ENCODE results near the gene HAT1.
"Not testable (repeated sequence)": the region's sequence is repeated elsewhere in the genome, so short reads cannot be mapped to it uniquely, and the experiment has no call there.

Gene HAT1

DNA sequence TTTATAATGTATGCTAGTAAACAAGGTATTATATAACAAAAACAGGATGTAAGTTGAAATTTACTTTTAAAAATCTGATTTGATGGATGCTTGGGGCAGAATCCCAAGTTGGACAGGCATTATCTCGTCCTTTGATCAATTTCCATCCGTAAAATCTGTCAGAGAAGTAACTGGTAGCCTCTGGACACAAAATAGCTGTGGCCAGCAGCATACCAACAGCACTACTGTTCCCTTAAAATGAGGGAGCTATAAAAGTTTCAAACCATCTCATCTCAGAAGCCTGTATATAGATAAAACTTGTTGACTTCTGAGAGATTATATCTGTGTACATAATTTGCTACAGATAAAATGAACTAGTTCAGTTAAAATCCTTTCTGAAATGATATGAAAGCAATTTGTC, 62.8 kb downstream of the HAT1 start:
- no peak for DNase-seq

DNA sequence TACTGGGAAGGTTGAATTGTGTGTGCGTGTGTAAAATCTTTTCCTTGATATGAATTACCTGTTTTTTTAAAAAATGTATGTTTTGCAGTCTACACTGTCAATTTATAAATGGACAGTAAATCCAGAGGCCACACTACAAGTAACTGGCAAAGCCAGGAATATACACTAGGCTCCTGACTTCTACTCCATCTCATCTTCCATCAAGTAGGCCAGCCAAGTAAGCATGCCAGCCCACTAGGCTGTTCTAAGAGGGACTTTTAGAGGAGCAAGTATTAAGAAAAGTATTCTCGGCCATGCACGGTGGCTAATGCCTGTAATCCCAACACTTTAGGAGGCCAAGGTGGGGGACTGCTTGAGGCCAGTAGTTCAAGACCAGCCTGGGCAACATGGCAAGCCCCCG, 64.5 kb downstream of the HAT1 start:
- no peak for DNase-seq

DNA sequence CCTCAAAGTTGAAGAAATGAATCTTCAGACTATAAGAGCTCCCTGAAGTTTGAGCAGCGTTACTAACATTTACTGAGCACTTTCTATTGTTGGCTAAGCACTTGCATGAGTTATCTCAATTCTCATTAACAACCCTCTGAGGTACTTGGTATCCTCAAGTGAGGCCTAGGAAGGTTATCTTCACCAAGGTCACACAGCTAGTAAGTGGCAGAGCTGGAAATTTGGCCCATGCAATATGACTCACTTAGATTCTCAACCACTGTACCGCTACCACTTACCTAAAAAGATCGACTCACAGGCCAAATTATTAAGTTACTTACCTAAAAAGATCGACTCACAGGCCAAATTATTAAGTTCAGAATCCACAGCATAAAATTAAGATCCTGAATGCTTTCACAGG, 68.8 kb downstream of the HAT1 start:
- no peak for DNase-seq

DNA sequence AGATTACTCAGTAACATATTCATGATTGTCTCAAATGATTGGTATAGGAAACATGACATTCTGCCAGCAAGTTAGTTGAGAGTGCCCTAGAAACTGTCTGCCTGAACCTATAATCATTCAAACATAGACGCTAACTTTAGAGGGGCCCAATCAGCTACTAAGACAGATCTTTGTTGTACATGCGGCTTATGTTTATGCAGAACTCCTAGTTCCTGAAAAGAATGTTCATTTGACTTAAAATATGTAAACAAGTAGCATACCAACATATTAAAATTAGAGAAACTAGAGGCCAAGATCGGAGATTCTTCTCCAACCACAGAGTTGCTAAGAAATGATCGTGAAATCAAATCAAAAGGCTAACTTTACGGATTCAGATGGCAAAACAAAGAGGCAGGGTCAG, 73.3 kb downstream of the HAT1 start:
- DNase-seq: no peak

DNA sequence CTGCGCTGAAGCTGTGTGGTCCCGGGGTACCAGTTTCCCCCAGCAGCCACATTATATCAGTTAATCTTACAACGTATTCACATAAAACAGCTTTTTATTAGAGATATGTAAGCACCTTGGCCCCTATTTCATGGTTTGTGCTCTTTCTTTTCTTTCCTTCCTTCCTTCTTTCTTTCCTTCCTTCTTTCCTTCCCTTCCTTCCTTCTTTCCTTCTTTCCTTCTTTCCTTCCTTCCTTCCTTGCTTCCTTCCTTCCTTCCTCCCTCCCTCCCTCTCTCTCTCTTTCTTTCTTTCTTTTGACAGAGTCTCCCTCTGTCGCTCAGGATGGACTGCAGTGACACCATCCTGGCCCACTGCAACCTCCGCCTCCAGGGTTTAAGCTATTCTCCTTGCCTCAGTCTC, 73.8 kb downstream of the HAT1 start:
- DNase-seq: no peak

DNA sequence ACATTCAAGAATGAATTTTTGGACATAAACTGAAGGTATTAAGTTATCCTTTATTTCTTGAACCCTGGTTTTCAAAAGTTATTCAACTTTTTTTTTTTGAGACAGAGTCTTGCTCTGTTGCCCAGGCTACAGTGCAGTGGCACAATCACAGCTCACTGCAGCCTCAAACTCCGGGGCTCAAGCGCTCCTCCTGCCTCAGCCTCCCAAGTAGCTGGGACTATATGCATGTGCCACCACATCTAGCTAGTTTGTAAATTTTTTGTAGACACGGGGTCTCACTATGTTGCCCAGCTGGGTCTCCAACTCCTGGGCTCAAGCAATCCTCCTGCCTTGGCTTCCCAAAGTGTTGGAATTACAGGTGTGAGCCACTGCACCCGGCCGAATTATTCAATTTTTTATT, 74.8 kb downstream of the HAT1 start:
- DNase-seq: not testable (repeated sequence)

DNA sequence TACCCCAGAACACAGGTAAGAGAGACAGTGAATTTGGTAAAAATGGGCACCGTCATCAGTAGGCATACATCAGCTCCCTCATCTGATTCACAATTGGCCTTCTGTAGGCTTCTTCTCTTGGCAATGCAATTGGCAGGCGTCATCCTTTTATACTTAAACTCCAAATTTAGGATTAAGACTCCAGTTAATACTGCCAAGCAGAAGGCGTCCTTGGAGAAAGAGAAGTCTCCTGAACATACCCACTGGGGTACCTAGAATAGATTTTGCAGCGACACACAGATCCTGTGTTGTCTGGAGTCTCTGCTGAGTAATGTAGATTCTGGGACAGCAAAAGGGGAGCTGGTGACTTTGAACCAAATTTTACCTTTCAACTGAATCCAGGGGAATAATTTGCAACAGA, 76.9 kb downstream of the HAT1 start:
- DNase-seq: no peak

DNA sequence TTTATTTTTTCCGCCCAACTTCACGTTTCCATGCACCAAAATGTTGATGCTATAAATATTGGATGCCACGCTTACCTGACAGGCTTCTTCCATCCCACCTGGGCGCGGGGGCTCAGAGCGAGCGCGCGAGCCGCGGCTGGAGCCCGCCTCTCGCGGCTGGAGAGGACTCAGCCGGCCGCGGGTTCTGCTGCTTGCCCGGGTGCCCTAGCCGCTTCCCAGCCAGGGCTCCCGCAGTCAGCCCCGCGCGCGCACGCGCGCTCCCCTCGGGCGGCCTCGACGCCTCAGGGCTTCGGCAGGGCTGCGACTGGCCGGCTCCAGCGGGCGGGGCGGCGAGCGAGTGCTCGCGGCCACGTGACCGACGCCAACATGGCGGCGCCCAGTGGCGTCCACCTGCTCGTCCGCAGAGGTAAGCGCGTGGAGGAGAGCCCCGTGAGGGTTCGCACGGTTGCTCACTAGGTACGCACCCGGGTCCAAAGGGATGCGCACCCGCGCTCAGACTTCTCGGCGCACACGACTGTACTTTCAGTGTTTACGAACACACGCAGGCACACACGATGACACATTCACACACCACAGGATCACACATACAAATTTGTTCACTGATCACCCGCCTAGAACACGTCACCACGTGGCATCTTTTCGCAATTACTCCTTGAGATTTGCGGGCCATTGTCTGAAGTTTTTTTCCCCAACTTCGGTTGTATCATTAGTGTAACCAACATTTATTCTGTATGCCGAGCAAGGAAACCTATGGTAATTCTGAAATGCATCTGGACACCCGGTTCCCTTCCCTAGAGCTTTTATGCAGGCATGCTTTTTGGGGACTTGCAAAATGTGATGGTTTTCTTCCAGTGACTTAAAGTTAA, 77.6 kb downstream of the HAT1 start, which contains the start of gene METAP1D:
Gene METAP1D, plus strand, starts transcription at position 350 of the 866 bp plus-strand sequence. Its CDS starts 17 bp downstream, at position 367.
- DNase-seq: peak; percentile 5

DNA sequence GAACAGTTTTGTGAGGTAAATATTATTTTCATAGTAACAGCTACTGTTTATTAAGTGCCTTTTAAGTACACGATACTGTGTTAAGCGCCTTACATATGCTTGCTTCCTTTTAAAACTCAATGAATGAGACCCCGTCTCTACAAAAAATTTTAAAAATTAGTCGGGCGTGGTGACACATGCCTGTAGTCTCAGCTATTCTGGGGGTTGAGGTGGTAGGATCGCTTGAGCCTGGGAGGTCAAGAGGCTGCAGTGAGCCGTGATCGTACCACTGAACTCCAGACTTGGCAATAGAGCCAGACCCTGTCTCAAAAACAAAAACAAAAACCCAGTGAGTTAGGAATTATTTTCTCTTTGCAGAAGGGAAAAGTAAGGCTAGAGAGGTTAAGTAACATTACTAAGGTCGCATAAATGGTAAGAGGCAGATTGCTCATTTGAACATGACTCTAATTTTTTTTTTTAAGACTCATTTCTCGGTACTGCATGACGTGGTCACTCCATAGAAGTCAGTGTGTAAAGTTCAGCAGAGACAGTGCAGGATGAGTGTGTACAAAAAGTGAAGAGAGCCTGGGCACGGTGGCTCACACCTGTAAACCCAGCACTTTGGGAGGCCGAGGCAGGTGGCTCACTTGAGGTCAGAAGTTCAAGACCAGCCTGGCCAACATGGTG, 78.6 kb downstream of the HAT1 start:
- no peak for DNase-seq

DNA sequence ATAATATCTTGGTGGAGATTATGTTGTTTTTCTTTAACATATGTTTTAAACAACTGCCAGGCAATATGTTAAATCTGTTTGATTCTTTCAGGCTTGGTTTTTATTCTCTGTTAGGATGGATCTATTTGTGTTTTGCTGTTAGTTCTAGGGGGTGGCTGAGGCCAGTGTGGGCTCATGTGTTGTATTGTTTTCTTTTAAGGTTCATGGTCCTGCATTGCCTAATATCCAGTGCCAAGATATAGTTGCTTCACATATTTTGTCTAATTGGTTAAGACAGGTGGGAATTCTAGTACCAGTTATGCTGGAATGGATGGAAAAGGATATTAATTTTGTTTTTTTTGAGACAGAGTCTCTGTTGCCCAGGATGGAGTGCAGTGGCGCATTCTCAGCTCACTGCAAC, 85.1 kb downstream of the HAT1 start:
- DNase-seq: no peak

DNA sequence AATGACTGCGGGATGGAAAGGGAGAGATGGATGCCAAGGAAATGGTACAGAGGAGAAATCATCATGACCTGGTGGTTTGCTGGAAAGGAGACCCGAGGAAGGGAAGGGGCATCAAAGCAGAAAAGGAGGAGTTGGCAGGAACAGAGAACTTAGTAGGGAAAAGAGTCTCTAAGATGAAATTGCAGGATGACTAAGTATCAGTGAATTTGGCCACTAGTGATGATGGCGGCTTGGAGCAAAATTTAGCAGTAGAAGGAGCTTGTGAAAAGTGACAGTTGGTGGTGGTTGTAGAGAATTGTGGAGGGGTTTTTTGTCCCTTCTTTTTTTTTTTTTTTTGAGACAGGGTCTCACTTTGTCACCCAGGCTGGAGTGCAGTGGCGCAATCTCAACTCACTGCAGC, 87.6 kb downstream of the HAT1 start:
- DNase-seq: no peak

DNA sequence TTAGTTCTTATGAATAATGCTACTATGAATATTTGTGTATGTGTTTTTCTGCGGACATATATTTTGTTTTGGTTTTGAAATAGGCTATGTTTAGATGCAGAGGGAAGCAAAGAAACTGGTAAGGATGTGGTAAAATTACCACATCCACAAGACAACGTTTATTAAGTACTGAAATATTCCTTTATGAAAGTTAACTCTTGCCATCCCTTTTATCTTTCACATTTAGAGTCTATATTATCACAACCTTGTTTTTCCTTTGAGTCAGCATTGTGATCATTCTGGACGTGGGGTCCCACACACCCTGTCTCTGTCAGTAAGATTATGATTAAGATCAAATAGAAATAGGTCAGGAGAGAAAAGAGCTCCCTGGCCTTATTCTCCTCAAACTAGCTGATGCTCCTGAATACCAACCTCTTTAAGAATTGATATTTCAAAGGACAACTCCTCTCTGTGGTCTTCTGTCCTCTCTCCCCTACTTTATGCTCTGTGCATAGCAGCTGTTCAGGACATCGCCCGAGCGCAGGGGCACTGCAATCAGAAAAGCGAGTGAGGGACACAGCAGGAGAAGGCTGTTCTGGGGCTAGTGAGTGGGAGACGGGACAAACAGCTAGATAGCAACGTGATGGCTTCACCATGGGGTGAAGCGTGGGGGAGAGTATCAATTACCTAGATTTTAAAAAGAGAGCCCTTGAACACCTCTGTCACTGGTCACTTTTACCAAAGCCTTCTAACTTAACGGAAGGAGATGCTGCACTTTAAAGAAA, 89.7 kb downstream of the HAT1 start:
- no peak for DNase-seq

DNA sequence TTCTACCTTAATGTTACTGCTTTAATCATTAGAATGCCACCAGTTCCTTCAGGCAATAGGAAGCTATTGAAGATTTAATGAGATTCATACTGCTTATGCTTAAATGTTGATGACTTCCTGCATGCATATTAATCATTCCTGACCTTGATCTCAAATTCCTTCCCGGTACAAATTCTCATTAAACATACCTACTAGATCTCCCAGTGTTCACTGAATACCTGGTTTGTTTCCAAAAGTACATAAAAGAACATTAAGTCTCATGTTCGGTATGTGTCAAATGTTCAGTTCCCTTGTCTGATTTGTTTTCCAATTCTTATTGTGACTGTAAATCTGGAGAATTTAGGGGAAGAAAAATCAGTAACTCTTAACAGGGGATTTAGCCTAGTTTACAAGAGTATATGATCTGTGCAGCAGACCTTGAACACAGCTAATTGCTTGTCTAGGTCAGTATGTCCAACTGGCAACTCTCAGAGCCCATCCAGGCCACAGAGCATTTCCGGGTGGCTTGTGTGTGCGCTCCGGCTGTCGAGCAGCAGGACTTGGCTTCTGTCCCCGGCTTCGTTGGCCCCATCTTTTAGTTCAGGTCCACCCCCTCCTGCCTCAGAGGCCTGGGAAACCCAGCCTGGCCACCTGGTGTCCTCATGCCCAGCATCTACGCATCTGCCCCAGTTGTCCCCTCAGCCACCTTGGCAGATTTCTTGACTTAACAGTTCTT, 90.6 kb downstream of the HAT1 start:
- no peak for DNase-seq

DNA sequence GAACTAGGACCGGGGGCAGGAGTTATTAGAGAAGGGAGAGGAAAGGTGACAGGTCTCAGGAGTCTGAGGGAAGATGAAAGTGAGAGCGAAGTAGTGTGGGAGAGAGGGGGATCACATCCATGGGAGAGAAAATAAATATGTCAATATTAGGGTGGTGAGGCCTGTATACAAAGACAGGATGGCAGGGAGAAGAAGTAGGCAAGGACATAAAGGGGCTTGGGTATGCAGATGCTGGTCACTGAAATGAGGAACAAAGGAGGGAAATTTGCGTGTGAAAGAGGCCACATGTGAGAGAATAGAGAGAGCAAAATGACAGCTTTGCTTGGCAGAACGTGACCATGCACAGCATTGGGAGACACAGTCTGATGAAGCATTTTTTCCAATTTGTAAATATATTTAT, 91.1 kb downstream of the HAT1 start:
- DNase-seq: no peak

DNA sequence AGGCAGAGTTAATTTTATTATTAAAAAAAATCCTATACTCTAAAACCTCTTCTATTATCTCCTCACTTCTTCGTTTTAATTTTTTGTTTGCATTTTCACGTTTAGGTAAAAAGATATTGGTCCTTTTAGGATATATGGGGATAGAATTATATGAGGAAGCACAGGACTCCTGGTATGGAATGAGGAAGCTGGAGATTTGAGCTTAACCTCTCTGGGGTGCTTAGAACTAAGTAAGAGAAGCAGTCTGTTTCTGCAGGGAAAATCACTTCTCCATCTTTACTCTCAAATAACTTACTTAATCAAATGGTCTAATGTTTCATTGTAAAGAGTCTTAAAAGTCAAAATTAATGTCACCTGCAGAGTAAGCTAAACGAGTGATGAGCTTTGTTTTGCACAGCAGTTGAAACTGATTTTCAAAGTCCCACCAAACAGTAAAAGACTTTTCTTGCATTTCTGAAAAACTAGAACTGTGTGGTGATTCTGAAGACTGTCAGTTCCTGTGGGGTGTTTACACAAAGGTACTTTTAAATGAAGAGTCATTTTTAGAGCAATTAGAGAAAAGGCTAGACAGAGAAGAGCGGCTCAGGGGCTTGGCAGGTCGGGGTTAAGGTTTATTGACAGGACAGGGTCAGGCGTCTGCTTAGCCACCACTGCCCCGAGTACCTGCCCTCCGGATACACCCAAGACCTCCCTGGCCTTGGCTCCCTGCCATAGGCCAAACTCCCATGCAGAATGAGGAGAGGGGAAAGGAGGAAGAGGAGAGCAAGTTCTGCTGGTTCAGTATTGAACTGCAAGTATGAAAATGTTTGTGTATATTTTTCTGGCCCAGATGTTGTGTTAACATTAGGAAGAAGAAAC, 99.0 kb downstream of the HAT1 start:
- DNase-seq: no peak

DNA sequence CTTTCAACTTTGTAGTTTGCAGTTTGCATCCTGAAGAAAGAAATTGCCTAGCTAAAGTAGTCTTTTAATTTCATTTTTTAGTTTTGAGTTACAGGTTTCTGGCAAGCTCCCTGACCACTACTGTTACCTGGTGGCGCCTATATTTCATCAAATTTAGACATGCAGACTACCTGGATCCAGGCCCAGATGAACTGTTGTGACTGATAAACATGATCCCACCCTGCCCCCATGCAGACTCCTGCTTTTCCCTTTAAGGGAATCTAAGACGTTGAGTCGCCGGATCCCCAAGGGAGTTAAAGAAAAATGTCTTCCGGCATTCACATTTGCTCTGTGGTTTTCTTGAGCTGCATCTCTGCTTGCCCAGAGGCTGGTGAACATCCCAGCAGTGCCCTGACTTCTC, 99.7 kb downstream of the HAT1 start:
- DNase-seq: no peak

DNA sequence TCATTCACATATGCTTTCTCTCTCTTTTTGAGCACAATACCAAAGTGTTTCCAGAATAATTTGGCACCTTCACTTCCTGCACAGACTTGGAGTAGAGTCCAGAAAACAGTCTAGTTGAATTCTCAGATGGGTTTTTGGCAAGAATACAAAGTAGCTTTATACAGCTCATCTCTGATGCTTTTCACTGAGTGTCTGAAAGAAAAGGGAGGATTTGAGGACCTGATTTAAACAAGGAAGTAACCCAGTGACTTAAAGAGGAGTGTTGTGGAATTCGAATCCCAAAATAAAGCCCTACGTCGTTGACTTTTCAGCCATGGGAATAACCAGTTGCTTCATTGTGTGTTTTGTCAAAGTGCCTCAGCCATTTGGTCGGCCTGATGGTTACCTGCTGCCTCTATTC, 109.3 kb downstream of the HAT1 start:
- DNase-seq: no peak

Measured in NCI-H187 treated with DMSO at 0.1 percent for 48 hours (cell line).